ENCODE data around the gene SERPINA9. TPM values are rescaled to one million over a fixed set of nuclear protein-coding genes. Genes with fewer than 3 reads are reported as not detected.

SERPINA9 gene
- total RNA-seq, 1 experiment from 2014 or later: not detected

DNA sequence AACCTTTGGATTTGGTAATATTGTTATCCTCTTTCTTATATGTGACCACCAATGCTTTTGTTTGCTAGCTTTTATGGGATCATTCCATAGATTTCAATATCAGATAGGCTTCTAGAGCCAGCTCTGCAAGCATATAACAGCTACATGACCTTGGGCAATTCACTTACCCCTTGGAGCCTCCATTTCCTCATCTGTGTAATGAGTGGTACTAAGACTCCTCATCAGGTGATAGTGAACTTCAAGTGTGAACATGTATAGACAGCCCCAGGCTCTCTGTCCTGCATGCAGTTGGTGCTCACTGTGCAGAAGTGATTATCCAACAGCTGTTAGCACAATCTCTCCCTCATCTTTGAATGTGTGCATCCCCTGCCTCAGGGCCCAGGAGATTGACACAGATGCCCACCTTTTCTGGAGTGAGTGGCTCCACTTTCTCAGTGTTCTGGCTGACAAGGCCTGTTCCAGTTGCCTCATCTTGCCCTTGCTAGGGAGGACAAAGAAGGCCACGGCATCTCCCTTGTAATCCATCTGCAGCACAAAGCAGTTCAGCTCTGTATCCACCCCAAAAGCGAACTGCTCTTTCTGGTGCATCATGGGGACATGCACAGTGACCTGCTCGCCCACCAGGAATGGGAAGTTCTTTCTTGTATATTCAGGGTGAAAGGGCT is 9.2 kb downstream of the SERPINA9 start:
- DNase-seq: no peak
- peaks cover 7% of the 10 kb centered on the region for H3K9me3 Mint-ChIP-seq (ENCODE audit: unreplicated experiment)
- no peaks in the 10 kb centered on the region for H3K36me3 Mint-ChIP-seq (ENCODE audit: insufficient read depth, unreplicated experiment)
- peaks cover 14% of the 10 kb centered on the region for H3K27me3 Mint-ChIP-seq (ENCODE audit: insufficient read depth, unreplicated experiment)
- intact Hi-C loops (cut with micrococcal nuclease; ENCODE audit: unreplicated experiment): no loop called here
- no peak overlapping the region for H3K27ac Mint-ChIP-seq (ENCODE audit: unreplicated experiment)
- ChIA-PET CTCF (interaction anchor here (1.1 kb wide), 1 partner anchor 19 kb away, joined by 3 read pairs; no protein-coding TSS in a partner anchor), POLR2A (no interaction called here)
- Histone ChIP-seq H3K9me3 (no peaks in the 10 kb centered on the region), H3K27me3 (replicated peaks; ENCODE audit: control insufficient read depth, insufficient read depth, low read length) (no peaks in the 10 kb centered on the region), H3K4me1 (no peaks in the 10 kb centered on the region), H3K36me3 (ENCODE audit: control insufficient read depth, insufficient read depth, low read length) (no peaks in the 10 kb centered on the region), H3K4me3 (ENCODE audit: low read depth, low read length) (no peak overlapping the region)
- TF ChIP-seq, protein P1, sequence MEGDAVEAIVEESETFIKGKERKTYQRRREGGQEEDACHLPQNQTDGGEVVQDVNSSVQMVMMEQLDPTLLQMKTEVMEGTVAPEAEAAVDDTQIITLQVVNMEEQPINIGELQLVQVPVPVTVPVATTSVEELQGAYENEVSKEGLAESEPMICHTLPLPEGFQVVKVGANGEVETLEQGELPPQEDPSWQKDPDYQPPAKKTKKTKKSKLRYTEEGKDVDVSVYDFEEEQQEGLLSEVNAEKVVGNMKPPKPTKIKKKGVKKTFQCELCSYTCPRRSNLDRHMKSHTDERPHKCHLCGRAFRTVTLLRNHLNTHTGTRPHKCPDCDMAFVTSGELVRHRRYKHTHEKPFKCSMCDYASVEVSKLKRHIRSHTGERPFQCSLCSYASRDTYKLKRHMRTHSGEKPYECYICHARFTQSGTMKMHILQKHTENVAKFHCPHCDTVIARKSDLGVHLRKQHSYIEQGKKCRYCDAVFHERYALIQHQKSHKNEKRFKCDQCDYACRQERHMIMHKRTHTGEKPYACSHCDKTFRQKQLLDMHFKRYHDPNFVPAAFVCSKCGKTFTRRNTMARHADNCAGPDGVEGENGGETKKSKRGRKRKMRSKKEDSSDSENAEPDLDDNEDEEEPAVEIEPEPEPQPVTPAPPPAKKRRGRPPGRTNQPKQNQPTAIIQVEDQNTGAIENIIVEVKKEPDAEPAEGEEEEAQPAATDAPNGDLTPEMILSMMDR (IDR thresholded peaks at IDR 0.05; ENCODE audit: insufficient read depth in 1 of 2, low read depth in 1 of 2, low read length in 1 of 2, severe bottlenecking in 1 of 2, unreplicated experiment in 1 of 2): no peak
- no TSS peak for BruUV-seq (replicated peaks)
- H3K4me3 Mint-ChIP-seq (ENCODE audit: unreplicated experiment): no peak overlapping the region
- no peaks in the 10 kb centered on the region for H3K4me1 Mint-ChIP-seq (ENCODE audit: low read depth, unreplicated experiment)

DNA sequence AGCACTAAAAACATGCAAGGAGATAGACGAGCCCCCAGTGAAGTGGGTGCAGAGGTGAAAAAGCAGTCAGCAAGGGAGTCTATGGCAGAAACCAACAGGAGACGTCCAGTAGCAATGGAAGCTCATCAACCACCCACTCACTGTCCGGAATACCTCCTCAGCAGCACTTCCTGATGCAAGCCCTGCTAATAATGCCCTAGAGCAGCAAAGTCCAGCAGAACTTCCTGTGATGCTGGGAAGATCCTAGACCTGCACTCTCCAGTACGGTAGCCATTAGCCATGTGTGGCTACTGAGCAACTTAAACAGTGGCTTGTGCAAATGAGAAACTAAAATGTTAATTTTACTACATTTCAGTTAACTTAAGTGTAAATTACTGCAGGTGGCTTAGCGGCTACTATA is 11.0 kb downstream of the SERPINA9 start:
- no peak overlapping the region for H3K4me3 Mint-ChIP-seq (ENCODE audit: unreplicated experiment)
- H3K36me3 Mint-ChIP-seq (ENCODE audit: insufficient read depth, unreplicated experiment): no peaks in the 10 kb centered on the region
- peaks cover 11% of the 10 kb centered on the region for H3K27me3 Mint-ChIP-seq (ENCODE audit: insufficient read depth, unreplicated experiment)
- ChIA-PET POLR2A (no interaction called here), CTCF (no interaction called here)
- Histone ChIP-seq H3K36me3 (ENCODE audit: control insufficient read depth, insufficient read depth, low read length) (no peaks in the 10 kb centered on the region), H3K4me3 (ENCODE audit: low read depth, low read length) (no peak overlapping the region), H3K4me1 (no peaks in the 10 kb centered on the region), H3K9me3 (no peaks in the 10 kb centered on the region), H3K27me3 (replicated peaks; ENCODE audit: control insufficient read depth, insufficient read depth, low read length) (no peaks in the 10 kb centered on the region)
- TF ChIP-seq, protein P1 (IDR thresholded peaks at IDR 0.05; ENCODE audit: insufficient read depth in 1 of 2, low read depth in 1 of 2, low read length in 1 of 2, severe bottlenecking in 1 of 2, unreplicated experiment in 1 of 2): no peak
- BruUV-seq (replicated peaks): no TSS peak
- no peaks in the 10 kb centered on the region for H3K4me1 Mint-ChIP-seq (ENCODE audit: low read depth, unreplicated experiment)
- no peak for DNase-seq
- intact Hi-C loops (cut with micrococcal nuclease; ENCODE audit: unreplicated experiment): no loop called here
- H3K27ac Mint-ChIP-seq (ENCODE audit: unreplicated experiment): no peak overlapping the region
- H3K9me3 Mint-ChIP-seq (ENCODE audit: unreplicated experiment): peaks cover 7% of the 10 kb centered on the region

DNA sequence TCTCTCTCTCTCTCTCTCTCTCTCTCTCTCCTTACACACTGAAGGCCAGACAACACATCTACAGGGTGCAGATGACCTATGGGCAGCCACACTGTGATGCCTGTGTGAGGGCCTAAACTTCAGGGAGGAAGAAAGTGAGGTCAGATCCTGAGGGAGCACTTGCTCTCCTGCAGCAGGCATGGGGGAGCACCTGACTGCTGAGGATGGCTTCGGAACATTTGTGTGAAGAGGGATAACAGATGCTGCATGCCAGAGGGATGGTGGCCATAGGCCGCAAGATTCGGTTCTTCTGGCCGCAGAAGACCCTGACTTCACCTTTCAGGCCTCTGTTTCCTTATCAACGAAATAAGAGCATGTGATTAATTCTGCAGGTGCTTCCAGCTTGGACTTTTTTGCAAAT is 11.7 kb downstream of the SERPINA9 start:
- intact Hi-C loops (cut with micrococcal nuclease; ENCODE audit: unreplicated experiment): no loop called here
- TF ChIP-seq, protein P1 (IDR thresholded peaks at IDR 0.05; ENCODE audit: insufficient read depth in 1 of 2, low read depth in 1 of 2, low read length in 1 of 2, severe bottlenecking in 1 of 2, unreplicated experiment in 1 of 2): no peak
- Mint-ChIP-seq H3K36me3 (ENCODE audit: insufficient read depth, unreplicated experiment) (no peaks in the 10 kb centered on the region), H3K27ac (ENCODE audit: unreplicated experiment) (no peak overlapping the region), H3K4me3 (ENCODE audit: unreplicated experiment) (no peak overlapping the region), H3K9me3 (ENCODE audit: unreplicated experiment) (peaks cover 7% of the 10 kb centered on the region), H3K27me3 (ENCODE audit: insufficient read depth, unreplicated experiment) (peaks cover 8% of the 10 kb centered on the region), H3K4me1 (ENCODE audit: low read depth, unreplicated experiment) (no peaks in the 10 kb centered on the region)
- Histone ChIP-seq H3K27me3 (replicated peaks; ENCODE audit: control insufficient read depth, insufficient read depth, low read length) (no peaks in the 10 kb centered on the region), H3K4me1 (no peaks in the 10 kb centered on the region), H3K4me3 (ENCODE audit: low read depth, low read length) (no peak overlapping the region), H3K9me3 (no peaks in the 10 kb centered on the region), H3K36me3 (ENCODE audit: control insufficient read depth, insufficient read depth, low read length) (no peaks in the 10 kb centered on the region)
- ChIA-PET CTCF (no interaction called here), POLR2A (no interaction called here)
- BruUV-seq (replicated peaks): no TSS peak
- no peak for DNase-seq
